Stimulated activated memory B cell treated with anti-CD40 and anti-IgM and Interleukin-4, amounts not matched to agents 10 μg/mL and 1 μg/mL and 100 μg/mL, for 72 hours (primary cell): ENCODE data around the gene LCK.
"Not testable (repeated sequence)": the region's sequence is repeated elsewhere in the genome, so short reads cannot be mapped to it uniquely, and the experiment has no call there.

ENCODE experiments used
- ATAC-seq: fragments of 150-1000 bp; cut with Tn5 transposase; 2 replicates; pipeline ENCODE4 v1.10.0; 2021
- H3K27ac Mint-ChIP-seq: one replicate; pipeline ENCODE4 v1.8.0; 2022; ENCODE audit warnings: mild to moderate bottlenecking, mixed read lengths
- H3K27me3 Mint-ChIP-seq: one replicate; pipeline ENCODE4 v1.8.0; 2022; ENCODE audit warnings: mixed read lengths
- H3K36me3 Mint-ChIP-seq: one replicate; pipeline ENCODE4 v1.8.0; 2022; ENCODE audit warnings: mixed read lengths
- H3K4me1 Mint-ChIP-seq: one replicate; pipeline ENCODE4 v1.8.0; 2022; ENCODE audit warnings: mixed read lengths
- H3K4me3 Mint-ChIP-seq: one replicate; pipeline ENCODE4 v1.8.0; 2022; ENCODE audit warnings: mild to moderate bottlenecking, moderate library complexity, mixed read lengths
- H3K9me3 Mint-ChIP-seq: one replicate; pipeline ENCODE4 v1.8.0; 2022; ENCODE audit warnings: mixed read lengths

Gene LCK

GRCh38 chr1:32284777-32285176 lies 33.7 kb downstream of the LCK start:
- ATAC-seq, H3K9me3 Mint-ChIP-seq, H3K27ac Mint-ChIP-seq, H3K27me3 Mint-ChIP-seq, H3K4me1 Mint-ChIP-seq, H3K4me3 Mint-ChIP-seq: not testable (repeated sequence)
- peaks cover 18% of the 10 kb centered on the region for H3K36me3 Mint-ChIP-seq

- no peaks in the 10 kb centered on the region for H3K9me3 Mint-ChIP-seq
- no peak overlapping the region for H3K27ac Mint-ChIP-seq
- no peak overlapping the region for H3K4me3 Mint-ChIP-seq
- H3K27me3 Mint-ChIP-seq = no peaks in the 10 kb centered on the region
- H3K36me3 Mint-ChIP-seq = peaks cover 11% of the 10 kb centered on the region
- no peaks in the 10 kb centered on the region for H3K4me1 Mint-ChIP-seq
- no peak for ATAC-seq
Measured at GRCh38 chr1:32285658-32286057, 34.6 kb downstream of the LCK start.

GRCh38 chr1:32286763-32287162 lies 35.7 kb downstream of the LCK start:
- Mint-ChIP-seq H3K4me3 (no peak overlapping the region), H3K27ac (no peak overlapping the region), H3K27me3 (no peaks in the 10 kb centered on the region), H3K36me3 (peaks cover 11% of the 10 kb centered on the region), H3K4me1 (peaks cover 6% of the 10 kb centered on the region), H3K9me3 (no peaks in the 10 kb centered on the region)
- no peak for ATAC-seq

GRCh38 chr1:32289256-32289655 lies 38.2 kb downstream of the LCK start:
- Mint-ChIP-seq H3K4me1 (peaks cover 22% of the 10 kb centered on the region), H3K36me3 (peaks cover 17% of the 10 kb centered on the region), H3K4me3 (no peak overlapping the region), H3K27ac (no peak overlapping the region), H3K9me3 (no peaks in the 10 kb centered on the region), H3K27me3 (no peaks in the 10 kb centered on the region)
- ATAC-seq = no peak

- Mint-ChIP-seq H3K27ac (peak overlapping the region; percentile 95), H3K4me1 (peaks cover 40% of the 10 kb centered on the region), H3K4me3 (peak overlapping the region; percentile 94), H3K36me3 (peaks cover 21% of the 10 kb centered on the region), H3K9me3 (no peaks in the 10 kb centered on the region), H3K27me3 (no peaks in the 10 kb centered on the region)
- no peak for ATAC-seq
Measured at GRCh38 chr1:32291145-32291707, 40.2 kb downstream of the LCK start.

GRCh38 chr1:32291708-32292538 lies 40.9 kb downstream of the LCK start, which contains the start of gene HDAC1:
Gene HDAC1, plus strand, starts transcription at chr1:32292083. Its CDS starts 87 bp downstream, at chr1:32292170.
- Mint-ChIP-seq H3K4me3 (peak within 1 kb of the TSS; percentile 94), H3K27me3 (no peaks in the 10 kb centered on the region), H3K9me3 (no peaks in the 10 kb centered on the region), H3K4me1 (peaks cover 47% of the 10 kb centered on the region), H3K36me3 (peaks cover 28% of the 10 kb centered on the region), H3K27ac (peak within 1 kb of the TSS; percentile 95)
- peak; percentile 100 for ATAC-seq

GRCh38 chr1:32298211-32298610 lies 47.1 kb downstream of the LCK start:
- not testable (repeated sequence) for H3K9me3 Mint-ChIP-seq, H3K27ac Mint-ChIP-seq, H3K4me3 Mint-ChIP-seq, H3K27me3 Mint-ChIP-seq, ATAC-seq
- Mint-ChIP-seq H3K4me1 (peaks cover 56% of the 10 kb centered on the region), H3K36me3 (peaks cover 58% of the 10 kb centered on the region)

GRCh38 chr1:32299327-32299726 lies 48.3 kb downstream of the LCK start:
- H3K36me3 Mint-ChIP-seq = peaks cover 67% of the 10 kb centered on the region

GRCh38 chr1:32303358-32303757 lies 52.3 kb downstream of the LCK start:
- Mint-ChIP-seq H3K4me1 (peaks cover 59% of the 10 kb centered on the region), H3K27ac (no peak overlapping the region), H3K4me3 (no peak overlapping the region), H3K27me3 (no peaks in the 10 kb centered on the region), H3K9me3 (peaks cover 3% of the 10 kb centered on the region), H3K36me3 (peaks cover 70% of the 10 kb centered on the region)
- no peak for ATAC-seq

More at GRCh38 chr1:32299327-32299726, 48.3 kb downstream of the LCK start:
- no peaks in the 10 kb centered on the region for H3K27me3 Mint-ChIP-seq
- H3K4me1 Mint-ChIP-seq = peaks cover 55% of the 10 kb centered on the region
- H3K9me3 Mint-ChIP-seq = peaks cover 3% of the 10 kb centered on the region
- peak overlapping the region; percentile 30 for H3K27ac Mint-ChIP-seq
- no peak for ATAC-seq
- no peak overlapping the region for H3K4me3 Mint-ChIP-seq

- peak overlapping the region; percentile 15 for H3K27ac Mint-ChIP-seq
- peaks cover 3% of the 10 kb centered on the region for H3K9me3 Mint-ChIP-seq
- no peak overlapping the region for H3K4me3 Mint-ChIP-seq
- no peak for ATAC-seq
- peaks cover 65% of the 10 kb centered on the region for H3K4me1 Mint-ChIP-seq
- H3K27me3 Mint-ChIP-seq = no peaks in the 10 kb centered on the region
- peaks cover 73% of the 10 kb centered on the region for H3K36me3 Mint-ChIP-seq
Measured at GRCh38 chr1:32303997-32304622, 53.0 kb downstream of the LCK start.

- no peak for ATAC-seq
- Mint-ChIP-seq H3K4me1 (peaks cover 65% of the 10 kb centered on the region), H3K27me3 (no peaks in the 10 kb centered on the region), H3K36me3 (peaks cover 76% of the 10 kb centered on the region), H3K27ac (peak overlapping the region; percentile 55), H3K9me3 (peaks cover 3% of the 10 kb centered on the region), H3K4me3 (no peak overlapping the region)
Measured at GRCh38 chr1:32305310-32305709, 54.2 kb downstream of the LCK start.

GRCh38 chr1:32307324-32307723 lies 56.3 kb downstream of the LCK start:
- ATAC-seq = no peak
- peak overlapping the region; percentile 72 for H3K27ac Mint-ChIP-seq
- H3K9me3 Mint-ChIP-seq = peaks cover 3% of the 10 kb centered on the region
- no peaks in the 10 kb centered on the region for H3K27me3 Mint-ChIP-seq
- H3K4me1 Mint-ChIP-seq = peaks cover 73% of the 10 kb centered on the region
- peaks cover 67% of the 10 kb centered on the region for H3K36me3 Mint-ChIP-seq
- no peak overlapping the region for H3K4me3 Mint-ChIP-seq

GRCh38 chr1:32309960-32310359 lies 58.9 kb downstream of the LCK start:
- H3K27ac Mint-ChIP-seq = peak overlapping the region; percentile 72
- no peaks in the 10 kb centered on the region for H3K9me3 Mint-ChIP-seq
- H3K36me3 Mint-ChIP-seq = peaks cover 63% of the 10 kb centered on the region
- H3K4me3 Mint-ChIP-seq = no peak overlapping the region
- H3K27me3 Mint-ChIP-seq = no peaks in the 10 kb centered on the region
- H3K4me1 Mint-ChIP-seq = peaks cover 71% of the 10 kb centered on the region
- ATAC-seq = no peak

- no peak for ATAC-seq
- Mint-ChIP-seq H3K4me3 (no peak overlapping the region), H3K27me3 (no peaks in the 10 kb centered on the region), H3K9me3 (no peaks in the 10 kb centered on the region), H3K36me3 (peaks cover 50% of the 10 kb centered on the region), H3K4me1 (peaks cover 71% of the 10 kb centered on the region), H3K27ac (peak overlapping the region; percentile 72)
Measured at GRCh38 chr1:32311709-32312393, 60.8 kb downstream of the LCK start.

- Mint-ChIP-seq H3K36me3 (peaks cover 30% of the 10 kb centered on the region), H3K9me3 (no peaks in the 10 kb centered on the region), H3K4me1 (peaks cover 51% of the 10 kb centered on the region), H3K4me3 (peak overlapping the region; percentile 75), H3K27ac (peak overlapping the region; percentile 94), H3K27me3 (no peaks in the 10 kb centered on the region)
- ATAC-seq = peak; percentile 92
Measured at GRCh38 chr1:32316903-32317277, 65.8 kb downstream of the LCK start.
